GM19025 (cell line): ENCODE data around the gene SELENOT.
"Not testable (repeated sequence)": the region's sequence is repeated elsewhere in the genome, so short reads cannot be mapped to it uniquely, and the experiment has no call there.

Experiments
- ATAC-seq: cut with Tn5 transposase; IDR thresholded peaks from one replicate; pipeline ENCODE4 v1.9.1; 2021; ENCODE audit warnings: mild to moderate bottlenecking, low read depth, moderate library complexity; ENCODE audit not compliant: unreplicated experiment

SELENOT gene

GRCh38 chr3:150605998-150606641 lies 3.0 kb downstream of the SELENOT start:
- no peak for ATAC-seq

GRCh38 chr3:150607267-150608065 lies 4.3 kb downstream of the SELENOT start:
- ATAC-seq = no peak

- no peak for ATAC-seq
These were observed 6.9 kb downstream of the SELENOT start for GRCh38 chr3:150609988-150610387.

- no peak for ATAC-seq
These were observed 7.7 kb downstream of the SELENOT start for GRCh38 chr3:150610785-150611184.

GRCh38 chr3:150611666-150612065 lies 8.5 kb downstream of the SELENOT start:
- ATAC-seq = no peak

GRCh38 chr3:150612494-150612893 lies 9.4 kb downstream of the SELENOT start:
- ATAC-seq = no peak

GRCh38 chr3:150613034-150613433 lies 9.9 kb downstream of the SELENOT start:
- no peak for ATAC-seq

GRCh38 chr3:150613709-150614480 lies 10.8 kb downstream of the SELENOT start:
- ATAC-seq = no peak

GRCh38 chr3:150620002-150620689 lies 17.0 kb downstream of the SELENOT start:
- no peak for ATAC-seq

GRCh38 chr3:150622955-150623354 lies 19.8 kb downstream of the SELENOT start:
- not testable (repeated sequence) for ATAC-seq

GRCh38 chr3:150623945-150624344 lies 20.8 kb downstream of the SELENOT start:
- ATAC-seq = no peak

GRCh38 chr3:150626148-150626930 lies 23.2 kb downstream of the SELENOT start:
- ATAC-seq = no peak

GRCh38 chr3:150627557-150627956 lies 24.4 kb downstream of the SELENOT start:
- no peak for ATAC-seq

- no peak for ATAC-seq
These were observed 28.5 kb downstream of the SELENOT start for GRCh38 chr3:150631515-150632221.

GRCh38 chr3:150635076-150635475 lies 32.0 kb downstream of the SELENOT start:
- no peak for ATAC-seq

GRCh38 chr3:150635526-150635925 lies 32.4 kb downstream of the SELENOT start:
- ATAC-seq = no peak

- no peak for ATAC-seq
These were observed 33.1 kb downstream of the SELENOT start for GRCh38 chr3:150636258-150636657.

GRCh38 chr3:150639262-150639661 lies 36.1 kb downstream of the SELENOT start:
- ATAC-seq = no peak

- ATAC-seq = no peak
These were observed 37.1 kb downstream of the SELENOT start for GRCh38 chr3:150640256-150640655.
